GM13976 (cell line): Measurements from ENCODE around the gene SLC6A6.

Experiments
- DNase-seq: peaks from one replicate; pipeline ENCODE4 v3.0.0; 2012; ENCODE audit warnings: low spot score
- in situ Hi-C: fragments of 300-500 bp; cut with MboI; formaldehyde crosslinking; loops from one replicate; pipeline ENCODE4 v1.12.0; 2022; ENCODE audit warnings: low sequenced_read_pairs, mixed read lengths, inconsistent platforms; ENCODE audit not compliant: unreplicated experiment
- TF ChIP-seq, protein P1 (sequence below): IDR thresholded peaks from 2 replicates; pipeline ENCODE4 v1.5.1; 2012; ENCODE audit warnings: borderline replicate concordance, mild to moderate bottlenecking; ENCODE audit not compliant: insufficient read depth; ENCODE audit errors: extremely low read depth, missing control alignments, control extremely low read depth

SLC6A6 gene

GRCh38 chr3:14492948-14493881 is 90.8 kb downstream of the SLC6A6 start:
- in situ Hi-C loops: no loop called here
- TF ChIP-seq, protein P1, sequence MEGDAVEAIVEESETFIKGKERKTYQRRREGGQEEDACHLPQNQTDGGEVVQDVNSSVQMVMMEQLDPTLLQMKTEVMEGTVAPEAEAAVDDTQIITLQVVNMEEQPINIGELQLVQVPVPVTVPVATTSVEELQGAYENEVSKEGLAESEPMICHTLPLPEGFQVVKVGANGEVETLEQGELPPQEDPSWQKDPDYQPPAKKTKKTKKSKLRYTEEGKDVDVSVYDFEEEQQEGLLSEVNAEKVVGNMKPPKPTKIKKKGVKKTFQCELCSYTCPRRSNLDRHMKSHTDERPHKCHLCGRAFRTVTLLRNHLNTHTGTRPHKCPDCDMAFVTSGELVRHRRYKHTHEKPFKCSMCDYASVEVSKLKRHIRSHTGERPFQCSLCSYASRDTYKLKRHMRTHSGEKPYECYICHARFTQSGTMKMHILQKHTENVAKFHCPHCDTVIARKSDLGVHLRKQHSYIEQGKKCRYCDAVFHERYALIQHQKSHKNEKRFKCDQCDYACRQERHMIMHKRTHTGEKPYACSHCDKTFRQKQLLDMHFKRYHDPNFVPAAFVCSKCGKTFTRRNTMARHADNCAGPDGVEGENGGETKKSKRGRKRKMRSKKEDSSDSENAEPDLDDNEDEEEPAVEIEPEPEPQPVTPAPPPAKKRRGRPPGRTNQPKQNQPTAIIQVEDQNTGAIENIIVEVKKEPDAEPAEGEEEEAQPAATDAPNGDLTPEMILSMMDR: no peak
- DNase-seq: no peak

GRCh38 chr3:14494279-14494972 is 92.0 kb downstream of the SLC6A6 start:
- in situ Hi-C loops: no loop called here
- TF ChIP-seq, protein P1: no peak
- DNase-seq: no peak

- TF ChIP-seq, protein P1: no peak
- in situ Hi-C loops: no loop called here
- no peak for DNase-seq
Observed at GRCh38 chr3:14494973-14495300, 92.5 kb downstream of the SLC6A6 start.

DNA sequence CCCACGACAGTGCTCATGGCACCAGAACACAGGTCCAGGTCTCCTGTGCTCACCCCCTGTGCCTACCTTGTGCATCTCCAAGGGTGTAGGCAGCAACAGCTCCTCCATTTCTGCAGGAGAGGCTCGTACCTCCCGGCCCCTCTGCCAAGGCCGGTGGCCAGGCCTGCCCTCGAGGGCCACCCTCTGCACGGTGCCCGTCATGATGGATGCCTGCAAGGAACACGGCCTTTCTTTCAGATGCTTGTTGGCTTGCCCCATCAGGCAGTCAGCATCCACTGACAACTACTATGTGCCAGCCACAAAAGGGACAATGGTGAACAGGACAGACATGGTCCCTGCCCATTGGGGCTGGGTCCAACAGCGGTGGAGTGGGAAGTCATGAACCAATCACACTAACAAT is 93.9 kb downstream of the SLC6A6 start:
- in situ Hi-C loops: no loop called here
- TF ChIP-seq, protein P1: no peak
- DNase-seq: no peak

DNA sequence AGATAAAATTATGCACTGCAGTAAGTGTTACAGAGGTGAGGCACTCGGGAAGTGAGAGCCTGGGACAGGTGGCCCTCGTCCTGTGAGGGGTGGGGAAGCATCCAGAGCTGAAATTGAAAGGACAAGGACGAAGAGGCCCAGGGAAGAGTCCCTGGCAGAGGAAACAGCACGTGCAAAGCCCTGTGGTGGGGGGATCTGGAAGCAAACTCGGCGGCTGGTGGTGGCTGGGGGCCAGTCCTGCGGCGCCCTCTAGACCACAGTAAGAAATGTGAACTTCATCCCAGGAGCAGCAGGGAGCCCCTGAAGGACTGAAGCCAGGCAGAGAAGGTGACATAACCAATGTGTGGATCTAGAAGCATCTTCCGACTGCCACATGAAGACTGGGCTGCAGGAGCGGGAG is 94.9 kb downstream of the SLC6A6 start:
- TF ChIP-seq, protein P1: no peak
- no peak for DNase-seq
- in situ Hi-C loops: no loop called here

DNA sequence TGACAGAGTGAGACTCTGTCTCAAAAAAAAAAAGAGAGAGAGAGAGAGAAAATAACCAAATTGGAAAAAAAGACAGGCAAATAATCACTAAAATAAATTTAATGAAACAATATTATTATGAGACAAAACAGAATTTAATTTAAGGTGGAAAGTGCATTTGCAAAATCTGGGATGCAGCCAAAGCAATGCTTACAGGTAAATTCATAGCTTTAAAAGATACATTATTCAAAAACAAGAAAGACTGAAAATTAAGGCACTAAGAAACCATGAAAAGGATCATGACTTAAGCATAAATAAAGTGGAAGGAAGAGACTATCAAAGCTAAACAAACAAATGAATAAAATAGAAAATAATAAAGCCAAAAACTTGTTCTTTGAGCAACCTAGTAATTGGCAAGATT is 100.1 kb downstream of the SLC6A6 start:
- in situ Hi-C loops: no loop called here
- DNase-seq: no peak
- TF ChIP-seq, protein P1: no peak
